GM19463 (cell line): Measurements from ENCODE around the gene CA9.
"Not testable (repeated sequence)": the region's sequence is repeated elsewhere in the genome, so short reads cannot be mapped to it uniquely, and the experiment has no call there.

Experiments
- ATAC-seq: cut with Tn5 transposase; IDR thresholded peaks from one replicate; pipeline ENCODE4 v1.9.1; 2021; ENCODE audit warnings: mild to moderate bottlenecking, moderate library complexity; ENCODE audit not compliant: unreplicated experiment

The CA9 gene

DNA sequence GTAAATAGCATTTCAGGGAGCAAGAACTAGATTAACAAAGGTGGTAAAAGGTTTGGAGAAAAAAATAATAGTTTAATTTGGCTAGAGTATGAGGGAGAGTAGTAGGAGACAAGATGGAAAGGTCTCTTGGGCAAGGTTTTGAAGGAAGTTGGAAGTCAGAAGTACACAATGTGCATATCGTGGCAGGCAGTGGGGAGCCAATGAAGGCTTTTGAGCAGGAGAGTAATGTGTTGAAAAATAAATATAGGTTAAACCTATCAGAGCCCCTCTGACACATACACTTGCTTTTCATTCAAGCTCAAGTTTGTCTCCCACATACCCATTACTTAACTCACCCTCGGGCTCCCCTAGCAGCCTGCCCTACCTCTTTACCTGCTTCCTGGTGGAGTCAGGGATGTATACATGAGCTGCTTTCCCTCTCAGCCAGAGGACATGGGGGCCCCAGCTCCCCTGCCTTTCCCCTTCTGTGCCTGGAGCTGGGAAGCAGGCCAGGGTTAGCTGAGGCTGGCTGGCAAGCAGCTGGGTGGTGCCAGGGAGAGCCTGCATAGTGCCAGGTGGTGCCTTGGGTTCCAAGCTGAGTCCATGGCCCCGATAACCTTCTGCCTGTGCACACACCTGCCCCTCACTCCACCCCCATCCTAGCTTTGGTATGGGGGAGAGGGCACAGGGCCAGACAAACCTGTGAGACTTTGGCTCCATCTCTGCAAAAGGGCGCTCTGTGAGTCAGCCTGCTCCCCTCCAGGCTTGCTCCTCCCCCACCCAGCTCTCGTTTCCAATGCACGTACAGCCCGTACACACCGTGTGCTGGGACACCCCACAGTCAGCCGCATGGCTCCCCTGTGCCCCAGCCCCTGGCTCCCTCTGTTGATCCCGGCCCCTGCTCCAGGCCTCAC, at the start of gene CA9:
CA9 (plus strand) TSS at position 797 of the 893 bp plus-strand sequence; CDS start at position 829, 32 bp downstream.
- ATAC-seq: no peak

DNA sequence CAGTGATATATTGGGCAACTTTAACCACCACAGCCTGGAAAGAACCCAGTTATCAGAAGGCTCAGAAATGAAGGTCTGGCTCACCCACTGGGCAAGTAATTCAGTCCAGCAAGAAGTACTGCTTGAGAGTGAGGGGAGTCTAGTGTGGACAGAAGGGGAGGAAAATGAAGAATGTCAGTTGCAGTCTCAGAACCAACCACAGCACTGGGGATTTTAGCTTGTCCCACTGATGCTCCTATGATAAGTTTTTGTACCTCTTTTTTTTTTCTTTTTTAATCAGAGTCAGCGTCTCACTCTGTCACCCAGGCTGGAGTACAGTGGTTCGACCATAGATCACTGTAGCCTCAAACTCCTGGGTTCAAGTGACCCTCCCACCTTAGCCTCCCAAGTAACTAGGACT, 46.2 kb upstream of the CA9 start:
- ATAC-seq: no peak

DNA sequence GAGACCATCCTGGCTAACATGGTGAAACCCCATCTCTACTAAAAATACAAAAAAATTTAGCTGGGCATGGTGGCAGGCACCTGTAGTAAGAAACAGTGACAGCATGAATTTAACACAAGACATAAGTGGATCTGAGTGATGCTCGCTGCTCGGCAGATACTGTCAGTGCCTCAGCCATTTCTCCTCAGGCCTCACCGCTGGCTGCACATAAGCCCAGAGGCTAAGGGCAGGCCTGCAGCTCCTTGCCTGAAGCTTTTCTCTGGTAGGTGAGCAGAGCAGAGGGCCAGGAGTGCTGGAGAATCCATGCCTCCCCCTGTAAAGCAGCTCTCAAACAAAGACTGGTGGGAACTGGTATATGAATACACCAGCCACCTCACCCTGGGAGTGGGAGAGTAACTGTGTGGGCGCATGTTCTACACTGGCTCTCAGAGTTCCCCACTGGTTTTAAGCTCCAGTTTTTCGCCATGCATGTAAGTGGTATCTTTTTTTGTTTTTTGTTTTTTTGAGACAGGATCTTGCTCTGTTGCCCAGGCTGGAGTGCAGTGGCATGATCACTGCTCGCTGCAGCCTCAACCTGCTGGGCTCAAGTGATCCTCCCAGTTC, 45.2 kb upstream of the CA9 start:
- no peak for ATAC-seq

DNA sequence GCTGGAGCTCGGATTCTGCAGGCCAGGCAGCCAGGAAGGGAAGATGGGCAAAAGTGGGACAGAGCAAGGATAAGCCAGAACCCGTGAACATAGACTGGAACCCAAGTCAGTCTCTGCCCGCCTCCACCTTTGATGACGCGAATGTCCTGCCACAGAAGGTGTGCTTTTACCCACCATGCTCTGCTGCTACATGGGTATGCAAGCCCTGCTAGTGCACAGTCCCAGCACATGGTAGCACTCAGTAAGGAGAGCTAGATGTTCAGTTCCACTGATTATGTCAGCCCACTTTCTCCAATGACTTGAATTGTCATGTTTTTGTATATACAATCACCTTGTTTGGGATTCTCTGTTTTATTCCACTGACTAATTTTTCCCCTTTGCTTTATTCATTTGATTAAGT, 44.1 kb upstream of the CA9 start:
- ATAC-seq: no peak

- ATAC-seq: no peak
Measured at GRCh38 chr9:35635730-35636129, 38.0 kb upstream of the CA9 start.

GRCh38 chr9:35636135-35636876, 37.4 kb upstream of the CA9 start:
- ATAC-seq: no peak

DNA sequence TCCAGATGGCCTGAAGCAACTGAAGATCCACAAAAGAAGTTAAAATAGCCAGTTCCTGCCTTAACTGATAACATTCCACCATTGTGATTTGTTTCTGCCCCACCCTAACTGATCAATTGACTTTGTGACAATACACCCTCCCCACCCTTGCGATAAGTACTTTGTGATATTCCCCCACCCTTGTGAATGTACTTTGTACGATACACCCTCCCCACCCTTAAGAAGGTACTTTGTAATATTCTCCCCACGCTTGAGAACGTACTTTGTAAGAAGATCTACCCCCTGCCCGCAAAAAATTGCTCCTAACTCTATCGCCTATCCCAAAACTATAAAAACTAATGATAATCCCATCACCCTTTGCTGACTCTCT, 36.9 kb upstream of the CA9 start:
- not testable (repeated sequence) for ATAC-seq

DNA sequence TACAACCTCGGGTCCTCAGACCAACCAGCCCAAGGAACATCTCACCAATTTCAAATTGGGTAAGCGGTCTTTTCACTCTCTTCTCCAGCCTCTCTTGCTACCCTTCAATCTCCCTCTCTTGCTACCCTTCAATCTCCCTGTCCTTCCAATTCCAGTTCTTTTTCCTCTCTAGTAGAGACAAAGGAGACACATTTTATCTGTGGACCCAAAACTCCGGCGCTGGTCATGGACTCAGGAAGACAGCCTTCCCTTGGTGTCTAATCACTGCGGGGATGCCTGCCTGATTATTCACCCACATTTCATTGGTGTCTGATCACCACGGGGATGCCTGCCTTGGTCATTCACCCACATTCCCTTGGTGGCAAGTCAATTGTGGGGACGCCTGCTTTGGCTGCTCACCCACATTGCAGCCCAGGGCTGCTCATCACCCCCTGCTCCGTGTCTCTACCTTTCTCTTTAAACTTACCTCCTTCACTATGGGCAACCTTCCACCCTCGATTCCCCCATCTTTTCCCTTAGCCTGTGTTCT, 36.2 kb upstream of the CA9 start:
- ATAC-seq: not testable (repeated sequence)

DNA sequence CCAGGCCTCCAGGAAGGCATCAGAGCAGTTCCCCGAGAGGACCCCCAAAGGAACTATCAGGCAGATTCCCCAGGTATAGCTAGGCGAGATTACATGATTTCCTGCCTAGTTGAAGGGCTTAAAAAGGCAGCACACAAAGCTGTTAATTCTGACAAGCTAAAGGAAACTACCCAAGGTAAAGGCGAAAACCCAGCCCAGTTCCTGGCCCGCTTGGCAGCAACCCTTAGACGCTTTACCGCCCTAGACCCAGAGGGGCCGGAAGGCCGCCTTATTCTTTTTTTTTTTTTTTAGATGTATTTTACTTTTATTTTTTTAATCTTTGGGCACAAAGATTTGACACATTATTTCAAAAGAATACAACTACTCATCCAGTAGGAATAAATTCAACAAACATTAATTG, 35.0 kb upstream of the CA9 start:
- not testable (repeated sequence) for ATAC-seq

DNA sequence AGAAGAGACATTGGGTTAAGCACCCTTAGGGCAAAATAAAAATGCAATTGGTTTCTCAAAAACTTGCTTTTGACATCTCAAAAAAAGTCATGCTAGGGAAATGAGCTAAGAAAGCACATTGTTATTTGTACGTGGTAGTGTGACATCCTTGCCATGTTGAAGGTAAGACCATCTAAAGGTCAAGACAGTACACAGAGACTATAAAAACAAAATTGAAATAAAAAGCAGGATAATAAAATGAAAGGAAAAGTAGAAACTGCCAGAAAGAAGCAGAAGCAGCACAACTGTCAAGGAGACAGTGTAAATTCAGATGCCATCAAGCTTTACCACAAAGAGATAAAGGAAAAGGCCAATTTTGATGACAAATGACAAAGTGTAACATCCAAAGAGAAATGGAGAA, 34.5 kb upstream of the CA9 start:
- ATAC-seq: not testable (repeated sequence)

DNA sequence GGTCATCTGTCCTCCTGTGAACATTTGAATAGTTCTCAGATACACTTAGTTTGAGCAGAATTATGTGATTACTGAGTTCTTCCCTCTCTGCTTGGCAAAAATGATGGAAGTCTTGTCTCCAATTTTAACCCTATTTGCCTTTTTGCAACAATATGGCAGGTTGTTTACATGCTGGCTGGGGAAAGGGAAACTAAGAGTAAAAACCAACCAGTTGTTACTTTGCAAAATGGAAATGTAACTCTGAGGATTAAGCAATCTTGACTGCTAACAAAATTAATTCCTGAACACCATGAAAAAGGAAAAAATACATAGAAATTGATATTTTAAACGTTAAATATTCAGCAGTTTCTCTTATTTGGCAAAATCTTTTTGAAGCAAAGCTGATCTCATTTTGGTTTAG, 34.1 kb upstream of the CA9 start:
- ATAC-seq: no peak

GRCh38 chr9:35640431-35640830, 33.3 kb upstream of the CA9 start:
- not testable (repeated sequence) for ATAC-seq

DNA sequence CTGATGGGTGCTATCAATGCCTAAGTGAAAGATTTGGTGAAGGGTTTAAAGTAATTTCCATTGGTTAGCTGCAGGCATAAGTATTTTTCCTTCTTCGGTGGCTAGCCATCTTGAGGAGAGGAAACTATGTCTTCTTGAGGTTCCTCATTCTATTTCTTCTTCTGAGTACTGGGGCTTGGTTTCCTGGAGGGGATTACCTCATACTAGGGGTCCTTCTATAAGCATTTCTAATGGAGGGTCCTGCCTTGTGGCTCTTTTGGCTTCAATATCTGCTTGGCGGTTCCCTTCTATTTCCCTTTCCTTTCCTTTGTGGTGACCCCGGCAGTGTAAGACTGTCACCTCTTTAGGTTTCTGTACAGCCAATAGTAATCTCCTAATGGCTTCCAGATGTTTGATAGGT, 32.2 kb upstream of the CA9 start:
- ATAC-seq: not testable (repeated sequence)

GRCh38 chr9:35643046-35643445, 30.7 kb upstream of the CA9 start:
- ATAC-seq: no peak

DNA sequence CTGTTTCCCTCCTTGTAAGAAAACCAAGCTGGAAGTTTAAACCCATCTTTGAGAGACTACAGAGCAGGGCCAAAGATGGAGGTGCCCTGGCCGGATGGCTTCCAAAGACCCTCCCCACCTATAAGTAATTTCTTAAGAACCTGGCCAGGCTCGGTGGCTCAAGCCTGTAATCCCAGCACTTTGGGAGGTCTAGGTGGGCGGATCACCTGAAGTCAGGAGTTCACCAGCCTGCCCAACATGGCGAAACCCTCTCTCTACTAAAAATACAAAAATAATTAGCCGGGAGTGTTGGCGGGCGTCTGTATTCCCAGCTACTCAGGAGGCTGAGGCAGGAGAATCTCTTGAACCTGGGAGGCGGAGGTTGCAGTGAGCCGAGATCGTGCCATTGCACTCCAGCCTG, 28.0 kb upstream of the CA9 start:
- not testable (repeated sequence) for ATAC-seq

DNA sequence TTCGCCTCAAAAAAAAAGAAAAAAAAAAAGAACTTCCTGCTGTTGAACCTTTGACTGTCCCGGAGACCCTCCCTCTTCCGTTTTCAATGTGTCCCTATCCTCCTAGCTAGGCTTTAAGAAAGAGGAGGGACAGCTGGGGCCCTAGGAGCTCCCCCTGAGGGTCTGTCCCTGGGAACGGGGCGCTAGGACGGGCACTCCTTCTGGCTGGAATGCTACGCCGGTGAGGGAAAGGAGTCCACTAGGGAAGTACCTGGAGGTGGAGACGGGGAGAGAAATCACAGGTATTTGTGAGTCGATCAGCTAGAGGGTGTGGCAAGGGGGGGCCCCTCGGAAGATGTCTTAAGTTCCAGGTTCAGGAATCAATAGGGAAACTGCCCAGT, 27.6 kb upstream of the CA9 start:
- ATAC-seq: no peak

DNA sequence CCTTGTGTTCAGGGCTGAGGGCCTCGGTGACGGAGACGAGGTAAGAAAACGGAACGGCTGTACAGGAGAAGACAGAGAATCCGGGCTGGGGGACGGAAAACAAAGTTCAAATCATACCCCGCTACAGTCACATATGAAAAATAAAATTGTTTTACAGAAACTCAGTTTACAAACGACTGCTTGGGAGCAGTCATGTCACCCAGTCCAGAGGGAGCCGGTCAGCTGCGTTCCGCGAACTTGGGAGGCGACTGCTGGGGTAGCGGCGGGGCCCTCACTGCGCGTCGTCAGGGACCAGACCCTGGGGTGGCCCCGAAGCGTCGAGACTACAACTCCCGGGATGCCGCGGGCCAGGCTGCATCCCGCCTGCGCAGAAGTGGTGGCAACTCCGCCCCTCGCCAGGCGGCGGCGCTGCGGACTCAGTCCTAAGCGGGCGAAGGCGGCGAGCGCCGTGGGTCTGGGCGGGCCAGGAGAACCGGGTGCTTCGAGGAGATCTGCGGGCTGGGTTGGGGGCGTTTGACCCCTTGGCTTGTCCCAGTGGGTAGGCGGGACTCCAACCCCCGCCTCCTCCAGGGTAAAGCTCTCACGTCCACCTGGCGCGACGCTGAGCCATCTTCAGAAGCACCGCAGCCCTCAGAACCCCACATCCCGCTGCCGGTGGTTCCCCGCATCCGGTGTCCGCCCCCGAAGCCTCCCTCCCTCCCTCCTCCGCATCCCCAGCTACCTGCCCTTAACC, 27.0 kb upstream of the CA9 start:
- peak; percentile 69 for ATAC-seq

GRCh38 chr9:35649431-35650340, 24.0 kb upstream of the CA9 start:
- no peak for ATAC-seq

DNA sequence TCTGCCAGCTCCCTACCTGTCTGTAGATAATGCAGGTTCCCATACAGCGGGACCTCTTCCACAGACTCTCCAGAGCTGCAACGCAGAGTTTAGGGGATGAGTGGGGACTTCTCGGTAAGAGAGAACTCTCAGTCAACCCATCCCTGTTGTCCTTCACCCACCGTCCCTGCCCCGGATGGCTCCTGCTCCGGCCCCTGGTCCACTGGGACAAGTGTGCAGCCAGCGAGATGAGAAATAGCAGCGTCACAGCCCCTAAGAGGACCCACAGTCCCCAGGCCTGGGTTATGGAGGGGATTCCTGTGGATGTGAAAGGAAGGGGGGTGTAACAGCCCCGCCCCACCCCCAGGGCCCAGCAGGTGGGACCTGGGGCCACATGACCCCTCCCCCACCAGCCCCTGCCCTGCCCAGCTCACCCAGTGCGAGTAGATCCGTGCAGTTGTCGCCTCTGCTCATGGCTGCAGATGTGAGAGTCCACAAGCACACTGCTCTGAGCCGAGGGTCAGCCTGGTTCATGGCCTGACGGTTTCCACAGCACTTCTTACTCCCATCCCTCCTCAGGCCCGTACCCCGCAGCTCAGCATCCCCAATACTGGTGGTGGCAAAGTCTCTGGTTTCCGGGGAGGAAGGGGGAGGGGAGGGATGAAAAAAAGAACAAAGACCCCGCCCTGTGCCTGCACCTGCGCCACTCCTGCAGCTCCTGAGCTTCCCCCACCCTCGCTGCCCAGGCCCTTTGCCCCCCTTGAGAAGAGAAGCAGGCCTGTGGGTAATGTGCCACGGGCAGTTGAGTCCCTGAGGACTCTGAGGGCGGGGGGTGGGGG, 23.2 kb upstream of the CA9 start, which contains the start of gene SIT1:
SIT1 (minus strand) TSS at position 591 of the 818 bp plus-strand sequence; CDS start at position 513, 78 bp downstream.
- ATAC-seq: peak; percentile 26
